H1 (cell line): ENCODE measurements around the gene ALK. TPM values are rescaled to one million over a fixed set of nuclear protein-coding genes. Genes with fewer than 3 reads are reported as not detected.

Source experiments
- CTCF ChIA-PET: fragments of 300-600 bp; sonication (Branson Sonifier 250); formaldehyde crosslinking; loops from one replicate; lab custom pipeline; 2021; ENCODE audit not compliant: partially characterized antibody; lab: Charles Lee
- POLR2A ChIA-PET: fragments of 300-600 bp; sonication (Branson Sonifier 250); formaldehyde crosslinking; loops from one replicate; lab custom pipeline; 2021; ENCODE audit warnings: inconsistent platforms; ENCODE audit not compliant: partially characterized antibody; lab: Charles Lee
- DNase-seq, 2 experiments: peaks; one replicate each; pipeline versions ENCODE4 v3.0.0 to v3.0.0-alpha.2; 2010 to 2022; ENCODE audit warnings: low spot score in 2 of 2, low read depth in 1 of 2, mixed read lengths in 1 of 2
- FAIRE-seq: peaks from 2 replicates; lab custom pipeline; 2011; peaks lifted over from hg19 to GRCh38; lab: Jason Lieb, UNC
- H2AFZ ChIP-seq: 2 replicates; pipeline ENCODE4 v1.8.1; 2012; ENCODE audit warnings: low read length, inconsistent platforms
- H2AK5ac ChIP-seq: 2 replicates; pipeline ENCODE4 v1.6.1; 2013; ENCODE audit warnings: low read depth, low read length
- H2BK120ac ChIP-seq: replicated peaks from 2 replicates; pipeline ENCODE3; 2013; ENCODE audit warnings: low read depth, low read length, inconsistent platforms
- H2BK12ac ChIP-seq: 2 replicates; pipeline ENCODE4 v1.6.1; 2013; ENCODE audit warnings: low read depth, low read length
- H2BK15ac ChIP-seq: 2 replicates; pipeline ENCODE4 v1.6.1; 2013; ENCODE audit warnings: low read length
- H2BK20ac ChIP-seq: 2 replicates; pipeline ENCODE4 v1.6.1; 2013; ENCODE audit warnings: low read length
- H2BK5ac ChIP-seq: 2 replicates; pipeline ENCODE4 v1.6.1; 2013; ENCODE audit warnings: low read depth, low read length
- H3K14ac ChIP-seq: 2 replicates; pipeline ENCODE4 v1.6.1; 2013; ENCODE audit warnings: inconsistent platforms; ENCODE audit not compliant: insufficient read length
- H3K18ac ChIP-seq: 2 replicates; pipeline ENCODE4 v1.6.1; 2013; ENCODE audit warnings: low read length; ENCODE audit errors: extremely low read depth
- H3K23ac ChIP-seq: 2 replicates; pipeline ENCODE4 v1.6.1; 2013; ENCODE audit warnings: inconsistent platforms; ENCODE audit not compliant: insufficient read length
- H3K23me2 ChIP-seq: 2 replicates; pipeline ENCODE4 v1.6.1; 2013; ENCODE audit warnings: low read depth, low read length
- H3K27ac ChIP-seq: 2 replicates; pipeline ENCODE4 v1.6.1; 2011; ENCODE audit warnings: low read depth, low read length, inconsistent platforms
- H3K27me3 ChIP-seq, 4 experiments: replicated peaks in 1 of 4; 1 replicate in 1 of 4; 2 replicates in 3 of 4; pipeline versions ENCODE4 v1.6.1 to v1.8.1; 2011 to 2013; ENCODE audit warnings: low read length in 3 of 4, mild to moderate bottlenecking in 3 of 4, inconsistent platforms in 2 of 4, mixed read lengths in 2 of 4, moderate library complexity in 1 of 4; ENCODE audit not compliant: control insufficient read depth in 3 of 4, insufficient read depth in 3 of 4; ENCODE audit errors: extremely low read depth in 1 of 4
- H3K36me3 ChIP-seq, 4 experiments: 2 replicates each; pipeline versions ENCODE4 v1.6.1 to v1.8.1; 2011 to 2013; ENCODE audit warnings: mild to moderate bottlenecking in 4 of 4, low read length in 3 of 4, moderate library complexity in 2 of 4, control low read depth in 1 of 4, inconsistent platforms in 1 of 4; ENCODE audit not compliant: insufficient read depth in 4 of 4, control insufficient read depth in 2 of 4
- H3K4ac ChIP-seq: replicated peaks from 2 replicates; pipeline ENCODE3; 2013; ENCODE audit warnings: low read length, low read depth, mixed read lengths, inconsistent platforms; ENCODE audit not compliant: insufficient read length
- H3K4me1 ChIP-seq, 4 experiments: replicated peaks in 1 of 4; 1 replicate in 1 of 4; 2 replicates in 3 of 4; pipeline versions ENCODE4 v1.6.1 to v1.8.1; 2011 to 2013; ENCODE audit warnings: low read length in 3 of 4, inconsistent platforms in 2 of 4, mixed read lengths in 1 of 4; ENCODE audit not compliant: insufficient read depth in 4 of 4, control insufficient read depth in 3 of 4
- H3K4me2 ChIP-seq, 2 experiments: 2 replicates each; pipeline versions ENCODE4 v1.6.1 to v1.8.1; 2011 to 2013; ENCODE audit warnings: low read depth in 2 of 2, low read length in 2 of 2, control low read depth in 1 of 2, inconsistent platforms in 1 of 2, mild to moderate bottlenecking in 1 of 2; ENCODE audit not compliant: insufficient read depth in 1 of 2
- H3K4me3 ChIP-seq, 4 experiments: fragments of 200-600, 300-600 bp in 1 of 4; sonication (generic), shearing (Covaris generic), sonication (Bioruptor Twin) in 1 of 4; 2 replicates each; pipeline versions ENCODE4 v1.5.1 to v1.8.1; 2011 to 2016; ENCODE audit warnings: low read length in 4 of 4, low read depth in 3 of 4, control low read depth in 2 of 4, inconsistent platforms in 2 of 4, mild to moderate bottlenecking in 2 of 4, mixed read lengths in 1 of 4, moderate library complexity in 1 of 4; ENCODE audit not compliant: insufficient read depth in 2 of 4; ENCODE audit errors: extremely low read depth in 1 of 4
- H3K56ac ChIP-seq: replicated peaks from 2 replicates; pipeline ENCODE3; 2013; ENCODE audit warnings: low read depth, mild to moderate bottlenecking, mixed read lengths, low read length, inconsistent platforms; ENCODE audit not compliant: insufficient read length
- H3K79me1 ChIP-seq: 2 replicates; pipeline ENCODE4 v1.6.1; 2013; ENCODE audit warnings: low read depth, low read length, control low read depth
- H3K79me2 ChIP-seq, 2 experiments: 2 replicates each; pipeline versions ENCODE4 v1.6.1 to v1.8.1; 2012 to 2013; ENCODE audit warnings: low read length in 2 of 2, mild to moderate bottlenecking in 2 of 2, inconsistent platforms in 1 of 2; ENCODE audit not compliant: insufficient read depth in 2 of 2, control insufficient read depth in 1 of 2
- H3K9ac ChIP-seq, 4 experiments: replicated peaks in 1 of 4; 1 replicate in 1 of 4; 2 replicates in 3 of 4; pipeline versions ENCODE4 v1.6.1 to v1.8.1; 2011 to 2013; ENCODE audit warnings: low read depth in 3 of 4, low read length in 3 of 4, control low read depth in 2 of 4, mild to moderate bottlenecking in 2 of 4, moderate library complexity in 2 of 4, inconsistent platforms in 1 of 4; ENCODE audit errors: extremely low read depth in 1 of 4
- H3K9me3 ChIP-seq, 2 experiments: 2 replicates each; pipeline versions ENCODE4 v1.6.1 to v1.8.1; 2012 to 2013; ENCODE audit warnings: mild to moderate bottlenecking in 2 of 2, moderate library complexity in 2 of 2, control low read depth in 1 of 2, inconsistent platforms in 1 of 2, low read depth in 1 of 2, low read length in 1 of 2, mixed read lengths in 1 of 2; ENCODE audit not compliant: insufficient read depth in 2 of 2
- H4K20me1 ChIP-seq, 2 experiments: replicated peaks in 1 of 2; 2 replicates each; pipeline versions ENCODE3 to v1.8.1; 2011 to 2013; ENCODE audit warnings: inconsistent platforms in 2 of 2, low read length in 2 of 2, mild to moderate bottlenecking in 1 of 2; ENCODE audit not compliant: insufficient read depth in 2 of 2, control insufficient read depth in 1 of 2
- H4K5ac ChIP-seq: 2 replicates; pipeline ENCODE4 v1.6.1; 2013; ENCODE audit warnings: low read length, low read depth, mixed read lengths, inconsistent platforms; ENCODE audit not compliant: insufficient read length
- H4K8ac ChIP-seq: 2 replicates; pipeline ENCODE4 v1.8.0; 2013; ENCODE audit warnings: mild to moderate bottlenecking, moderate library complexity, low read length, inconsistent platforms; ENCODE audit not compliant: insufficient read depth; ENCODE audit errors: extremely low read depth
- H4K91ac ChIP-seq: replicated peaks from 2 replicates; pipeline ENCODE3; 2013; ENCODE audit warnings: low read length, mixed read lengths, inconsistent platforms; ENCODE audit not compliant: insufficient read length
- CHD1 ChIP-seq: IDR thresholded peaks from 2 replicates; pipeline ENCODE4 v1.6.1; 2012; ENCODE audit warnings: low read depth, low read length, improper control_type of control experiment
- HDAC6 ChIP-seq: IDR thresholded peaks from one replicate; pipeline ENCODE4 v1.7.1; 2012; ENCODE audit warnings: low read depth, mild to moderate bottlenecking, inconsistent platforms, low read length, moderate library complexity
- JUND ChIP-seq: IDR thresholded peaks from 2 replicates; pipeline ENCODE4 v1.6.1; 2011; ENCODE audit warnings: mild to moderate bottlenecking, improper control_type of control experiment, low read length
- MAFK ChIP-seq: IDR thresholded peaks from 2 replicates; pipeline ENCODE4 v1.6.1; 2012; ENCODE audit warnings: low read depth, mild to moderate bottlenecking, improper control_type of control experiment, low read length
- POLR2A ChIP-seq, 2 experiments: IDR thresholded peaks; 1 replicate in 1 of 2; 2 replicates in 1 of 2; pipeline ENCODE4 v1.6.1; 2011; ENCODE audit warnings: low read depth in 2 of 2, low read length in 2 of 2, mild to moderate bottlenecking in 2 of 2; ENCODE audit errors: control extremely low read depth in 1 of 2
- RBBP5 ChIP-seq: IDR thresholded peaks from 2 replicates; pipeline ENCODE4 v1.7.1; 2012; ENCODE audit warnings: low read depth, mild to moderate bottlenecking, inconsistent platforms, low read length, moderate library complexity, borderline replicate concordance
- SIRT6 ChIP-seq: IDR thresholded peaks from one replicate; pipeline ENCODE4 v1.7.1; 2012; ENCODE audit warnings: low read length, inconsistent platforms
- SP2 ChIP-seq: IDR thresholded peaks from 2 replicates; pipeline ENCODE4 v1.6.1; 2012; ENCODE audit warnings: mild to moderate bottlenecking, low read length, inconsistent platforms
- TAF7 ChIP-seq: optimal IDR thresholded peaks from 2 replicates; pipeline ENCODE3; 2011; ENCODE audit warnings: low read depth, mild to moderate bottlenecking, inconsistent platforms, low read length, moderate library complexity, borderline replicate concordance
- WGBS, 2 experiments: shearing (Covaris generic) in 1 of 2; methylation state at CpG; one replicate each; pipeline versions ENCODE4 v1.1.6 to v1.1.7; 2013 to 2015; ENCODE audit warnings: low lambda C conversion rate in 2 of 2, mixed read lengths in 2 of 2, inconsistent platforms in 1 of 2, low coverage in 1 of 2, missing lambda C conversion rate in 1 of 2; ENCODE audit not compliant: insufficient replicate concordance in 2 of 2, insufficient coverage in 1 of 2, insufficient read length in 1 of 2; ENCODE audit errors: extremely low coverage in 1 of 2, missing lambda C conversion rate in 1 of 2; 5-methylcytosine and 5-hydroxymethylcytosine counted together
- polyA plus RNA-seq, 7 experiments: library from polyadenylated mRNA; depleted of rRNA in 3 of 7; stranded (reverse) in 5 of 7; unstranded in 2 of 7; fragments of >200 nt in 5 of 7; fragments of 200-250 nt in 2 of 7; gene quantifications; 1 replicate in 5 of 7; 2 replicates in 1 of 7; 4 replicates in 1 of 7; pipeline versions ENCODE4 v1.2.1 to v1.2.3, GENCODE V29; 2011 to 2013; ENCODE audit warnings: missing spikeins in 2 of 7, mixed read lengths in 2 of 7
- total RNA-seq: library from RNA; stranded (reverse); fragmentation: NEBNext Ultra II Directional; extraction: Animal tissue kit (Norgen Biotek cat#: 25700); gene quantifications from 2 replicates; pipeline ENCODE4 v1.2.1, GENCODE V29; 2021
- TF ChIP-seq, protein P1 (sequence below): IDR thresholded peaks from 2 replicates; pipeline ENCODE4 v1.6.1; 2011; ENCODE audit warnings: low read length, improper control_type of control experiment
- TF ChIP-seq, protein P2 (sequence below): IDR thresholded peaks from 2 replicates; pipeline ENCODE4 v1.6.1; 2012; ENCODE audit warnings: low read length, inconsistent platforms

The ALK gene
- total and polyA plus RNA-seq, 2 of the 8 experiments (the other 6 are each of a cell fraction or from before 2014, with no cell fraction given) = 0.02 to 0.09 TPM

DNA sequence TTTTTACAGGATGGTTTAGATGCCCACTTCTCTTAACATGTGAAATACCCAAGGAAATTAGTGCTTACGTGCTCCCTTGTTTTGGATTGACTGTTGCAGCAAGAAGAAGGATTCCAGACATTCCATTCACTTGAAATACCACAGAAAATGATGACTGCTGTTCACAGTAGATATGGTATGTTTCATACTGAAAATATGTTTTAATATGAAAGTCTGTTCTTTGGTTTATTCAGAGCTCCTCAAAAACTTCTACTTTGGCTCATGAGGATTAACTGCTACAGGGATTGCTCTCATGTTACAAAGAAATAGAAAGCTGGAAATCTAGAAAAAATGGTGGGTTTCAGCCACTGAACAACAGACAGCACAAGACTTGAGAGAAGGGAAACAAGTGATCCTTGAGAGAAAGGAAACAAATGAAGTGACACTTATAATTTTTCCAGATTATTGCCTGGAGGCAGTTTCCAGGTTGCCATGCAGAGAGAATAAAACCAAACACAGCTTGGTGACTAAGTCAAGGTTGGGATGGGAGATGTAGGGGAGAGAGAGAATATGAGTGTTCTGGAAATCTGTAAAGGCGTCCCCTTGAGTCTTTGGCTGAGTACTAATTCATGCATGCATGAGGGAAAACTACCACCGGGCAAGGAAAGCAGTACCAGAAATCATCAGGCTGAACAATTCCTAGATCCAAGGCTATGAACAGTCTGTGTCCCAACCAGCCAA is 458.0 kb downstream of the ALK start:
- Histone ChIP-seq H3K4me1 (0 out of 7 replicates have a peak, but pooled peaks cover 0 to 3% (median 0%) of the 10 kb centered on the region in 4 experiments), H2BK12ac (no peak overlapping the region), H2BK5ac (no peak overlapping the region), H3K18ac (no peak overlapping the region), H2BK120ac (no peak overlapping the region), H4K8ac (no peak overlapping the region), H3K14ac (no peak overlapping the region), H4K91ac (no peak overlapping the region), H3K79me1 (no peaks in the 10 kb centered on the region), H3K4me2 (no peak overlapping the region), H3K4me3 (no peak overlapping the region), H3K27ac (no peak overlapping the region), H3K27me3 (no peaks in the 10 kb centered on the region), H3K36me3 (no peaks in the 10 kb centered on the region), H2AFZ (0 out of 2 replicates have a peak overlapping the region, but pooled peaks have one; percentile 1), H3K4ac (no peak overlapping the region), H2AK5ac (no peak overlapping the region), H2BK15ac (no peak overlapping the region), H3K23ac (no peak overlapping the region), H3K79me2 (no peaks in the 10 kb centered on the region), H3K56ac (no peak overlapping the region), H3K9ac (no peak overlapping the region), H4K20me1 (no peaks in the 10 kb centered on the region), H3K23me2 (no peaks in the 10 kb centered on the region), H2BK20ac (no peak overlapping the region), H3K9me3 (no peaks in the 10 kb centered on the region), H4K5ac (no peak overlapping the region)
- ChIA-PET POLR2A (no interaction called here), CTCF (interaction anchor here (0.8 to 1.7 kb wide), 4 partner anchors 11 to 378 kb away, joined by 3 read pairs; no protein-coding TSS in a partner anchor)
- DNase-seq = no peak
- no peak for FAIRE-seq
- WGBS, 2 experiments = 86% methylated on average over 3 of the region's 3 CpGs; no CpG with 5 or more reads in 1 of the 2 experiments
- TF ChIP-seq, protein P1, sequence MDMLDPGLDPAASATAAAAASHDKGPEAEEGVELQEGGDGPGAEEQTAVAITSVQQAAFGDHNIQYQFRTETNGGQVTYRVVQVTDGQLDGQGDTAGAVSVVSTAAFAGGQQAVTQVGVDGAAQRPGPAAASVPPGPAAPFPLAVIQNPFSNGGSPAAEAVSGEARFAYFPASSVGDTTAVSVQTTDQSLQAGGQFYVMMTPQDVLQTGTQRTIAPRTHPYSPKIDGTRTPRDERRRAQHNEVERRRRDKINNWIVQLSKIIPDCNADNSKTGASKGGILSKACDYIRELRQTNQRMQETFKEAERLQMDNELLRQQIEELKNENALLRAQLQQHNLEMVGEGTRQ = no peak
- TF ChIP-seq MAFK (no peak), POLR2A (IDR thresholded peaks at IDR 0.05; ENCODE audit: control extremely low read depth in 1 of 2, low read depth in 2 of 2, low read length in 2 of 2) (no peak), JUND (no peak), TAF7 (no peak), SP2 (no peak), CHD1 (no peak), SIRT6 (no peak), RBBP5 (no peak), HDAC6 (no peak)
- TF ChIP-seq, protein P2, sequence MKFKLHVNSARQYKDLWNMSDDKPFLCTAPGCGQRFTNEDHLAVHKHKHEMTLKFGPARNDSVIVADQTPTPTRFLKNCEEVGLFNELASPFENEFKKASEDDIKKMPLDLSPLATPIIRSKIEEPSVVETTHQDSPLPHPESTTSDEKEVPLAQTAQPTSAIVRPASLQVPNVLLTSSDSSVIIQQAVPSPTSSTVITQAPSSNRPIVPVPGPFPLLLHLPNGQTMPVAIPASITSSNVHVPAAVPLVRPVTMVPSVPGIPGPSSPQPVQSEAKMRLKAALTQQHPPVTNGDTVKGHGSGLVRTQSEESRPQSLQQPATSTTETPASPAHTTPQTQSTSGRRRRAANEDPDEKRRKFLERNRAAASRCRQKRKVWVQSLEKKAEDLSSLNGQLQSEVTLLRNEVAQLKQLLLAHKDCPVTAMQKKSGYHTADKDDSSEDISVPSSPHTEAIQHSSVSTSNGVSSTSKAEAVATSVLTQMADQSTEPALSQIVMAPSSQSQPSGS = no peak
